ENCODE data around the gene CGA.

CGA gene

GRCh38 chr6:87082160-87082721, 12.7 kb downstream of the CGA start:
- TF ChIP-seq CTCF (IDR thresholded peaks at IDR 0.05; ENCODE audit: low read length) (no peak), EZH2 (IDR thresholded peaks at IDR 0.05; ENCODE audit: borderline replicate concordance, low read length) (no peak)
- no peaks in the 10 kb centered on the region for H3K4me1 ChIP-seq (ENCODE audit: insufficient read depth, low read length, severe bottlenecking)

GRCh38 chr6:87078983-87079616, 15.8 kb downstream of the CGA start:
- Histone ChIP-seq H4K20me1 (ENCODE audit: insufficient read depth, low read length) (no peaks in the 10 kb centered on the region), H3K4me1 (ENCODE audit: insufficient read depth, low read length, severe bottlenecking) (no peaks in the 10 kb centered on the region), H3F3A (ENCODE audit: insufficient read depth, low read length) (no peaks in the 10 kb centered on the region), H3K79me2 (ENCODE audit: insufficient read depth, low read length) (no peaks in the 10 kb centered on the region), H3K27me3 (ENCODE audit: insufficient read depth, low read length) (no peaks in the 10 kb centered on the region), H3K9me2 (ENCODE audit: low read depth, low read length) (no peaks in the 10 kb centered on the region), H3K27ac (ENCODE audit: low read depth, low read length, poor library complexity, severe bottlenecking) (no peak overlapping the region), H3K9me3 (ENCODE audit: low read length) (no peaks in the 10 kb centered on the region), H3K4me3 (ENCODE audit: low read depth, low read length, poor library complexity, severe bottlenecking) (no peak overlapping the region), H3K4me2 (ENCODE audit: low read length) (no peak overlapping the region), H3K9ac (ENCODE audit: low read length) (no peak overlapping the region), H3K36me3 (ENCODE audit: insufficient read depth, low read length) (no peaks in the 10 kb centered on the region), H2AFZ (ENCODE audit: low read length) (no peak overlapping the region)
- TF ChIP-seq CTCF (IDR thresholded peaks at IDR 0.05; ENCODE audit: low read length) (peak; percentile 93), EZH2 (IDR thresholded peaks at IDR 0.05; ENCODE audit: borderline replicate concordance, low read length) (no peak)

More at GRCh38 chr6:87082160-87082721, 12.7 kb downstream of the CGA start:
- Histone ChIP-seq H3K27me3 (ENCODE audit: insufficient read depth, low read length) (no peaks in the 10 kb centered on the region), H3K9me2 (ENCODE audit: low read depth, low read length) (no peaks in the 10 kb centered on the region), H3K9me3 (ENCODE audit: low read length) (no peaks in the 10 kb centered on the region), H3K27ac (ENCODE audit: low read depth, low read length, poor library complexity, severe bottlenecking) (no peak overlapping the region), H3F3A (ENCODE audit: insufficient read depth, low read length) (no peaks in the 10 kb centered on the region), H3K36me3 (ENCODE audit: insufficient read depth, low read length) (no peaks in the 10 kb centered on the region), H2AFZ (ENCODE audit: low read length) (no peak overlapping the region), H3K4me3 (ENCODE audit: low read depth, low read length, poor library complexity, severe bottlenecking) (no peak overlapping the region), H3K9ac (ENCODE audit: low read length) (no peak overlapping the region), H3K79me2 (ENCODE audit: insufficient read depth, low read length) (no peaks in the 10 kb centered on the region), H3K4me2 (ENCODE audit: low read length) (no peak overlapping the region), H4K20me1 (ENCODE audit: insufficient read depth, low read length) (no peaks in the 10 kb centered on the region)

GRCh38 chr6:87075168-87075567, 19.7 kb downstream of the CGA start:
- Histone ChIP-seq H3K79me2 (ENCODE audit: insufficient read depth, low read length) (no peaks in the 10 kb centered on the region), H3K4me2 (ENCODE audit: low read length) (no peak overlapping the region), H3F3A (ENCODE audit: insufficient read depth, low read length) (no peaks in the 10 kb centered on the region), H3K27me3 (ENCODE audit: insufficient read depth, low read length) (peaks cover 3% of the 10 kb centered on the region; the same call in 1 of the 2 replicates), H3K27ac (ENCODE audit: low read depth, low read length, poor library complexity, severe bottlenecking) (no peak overlapping the region), H3K9me2 (ENCODE audit: low read depth, low read length) (no peaks in the 10 kb centered on the region), H3K36me3 (ENCODE audit: insufficient read depth, low read length) (no peaks in the 10 kb centered on the region), H3K9ac (ENCODE audit: low read length) (no peak overlapping the region), H3K4me3 (ENCODE audit: low read depth, low read length, poor library complexity, severe bottlenecking) (no peak overlapping the region), H2AFZ (ENCODE audit: low read length) (no peak overlapping the region), H3K4me1 (ENCODE audit: insufficient read depth, low read length, severe bottlenecking) (no peaks in the 10 kb centered on the region), H4K20me1 (ENCODE audit: insufficient read depth, low read length) (no peaks in the 10 kb centered on the region), H3K9me3 (ENCODE audit: low read length) (no peaks in the 10 kb centered on the region)
- TF ChIP-seq EZH2 (IDR thresholded peaks at IDR 0.05; ENCODE audit: borderline replicate concordance, low read length): no peak
- no peak for TF ChIP-seq CTCF (IDR thresholded peaks at IDR 0.05; ENCODE audit: low read length)
